DOHH2 (cell line): Measurements from ENCODE around the gene RALGAPA2.

ENCODE experiments used
- H3F3A ChIP-seq: fragments of 200-600 bp; sonication (generic), shearing (Covaris generic); 2 replicates; pipeline ENCODE4 v1.6.0; 2016; ENCODE audit warnings: antibody characterized with exemption, mild to moderate bottlenecking; ENCODE audit not compliant: control insufficient read depth, insufficient read depth
- H3K27ac ChIP-seq: fragments of 200-600 bp; sonication (generic); 2 replicates; pipeline ENCODE4 v1.5.1; 2014; ENCODE audit warnings: low read depth, mild to moderate bottlenecking, low read length, moderate library complexity
- H3K27me3 ChIP-seq: fragments of 200-600 bp; sonication (generic); 2 replicates; pipeline ENCODE4 v1.6.1; 2014; ENCODE audit warnings: mild to moderate bottlenecking, low read length, mixed read lengths; ENCODE audit not compliant: control insufficient read depth
- H3K36me3 ChIP-seq: fragments of 200-600 bp; sonication (generic); 2 replicates; pipeline ENCODE4 v1.6.1; 2014; ENCODE audit warnings: mild to moderate bottlenecking, low read length, moderate library complexity, mixed read lengths; ENCODE audit not compliant: control insufficient read depth
- H3K4me1 ChIP-seq: fragments of 200-600 bp; sonication (generic); 2 replicates; pipeline ENCODE4 v1.6.1; 2014; ENCODE audit warnings: mild to moderate bottlenecking, low read length, mixed read lengths; ENCODE audit not compliant: control insufficient read depth
- H3K4me2 ChIP-seq: fragments of 200-600 bp; sonication (generic); 2 replicates; pipeline ENCODE4 v1.6.0; 2014; ENCODE audit warnings: mild to moderate bottlenecking, low read length, moderate library complexity
- H3K4me3 ChIP-seq: fragments of 200-600 bp; sonication (generic); 2 replicates; pipeline ENCODE4 v1.5.1; 2014; ENCODE audit warnings: mild to moderate bottlenecking, low read length, mixed read lengths
- H3K79me2 ChIP-seq: fragments of 200-600 bp; sonication (generic); 2 replicates; pipeline ENCODE4 v1.6.1; 2014; ENCODE audit warnings: mild to moderate bottlenecking, low read length, mixed read lengths; ENCODE audit not compliant: control insufficient read depth
- H3K9me2 ChIP-seq: fragments of 200-600 bp; sonication (generic); replicated peaks from 2 replicates; pipeline ENCODE4 v1.6.1; 2014; ENCODE audit warnings: mild to moderate bottlenecking, low read length, mixed read lengths; ENCODE audit not compliant: control insufficient read depth
- H3K9me3 ChIP-seq: fragments of 200-600 bp; sonication (generic); 2 replicates; pipeline ENCODE4 v1.6.1; 2014; ENCODE audit warnings: antibody characterized with exemption, low read length, mixed read lengths; ENCODE audit not compliant: control insufficient read depth, insufficient read depth
- H4K20me1 ChIP-seq: fragments of 200-600 bp; sonication (generic); 2 replicates; pipeline ENCODE4 v1.6.0; 2014; ENCODE audit warnings: low read depth, mild to moderate bottlenecking, antibody characterized with exemption, low read length, moderate library complexity; ENCODE audit not compliant: control insufficient read depth, insufficient read depth
- EZH2phosphoT487 ChIP-seq: fragments of 200-600 bp; sonication (generic); IDR thresholded peaks from 2 replicates; pipeline ENCODE4 v1.6.1; 2017; ENCODE audit warnings: borderline replicate concordance, mild to moderate bottlenecking, antibody characterized with exemption, low read length, moderate library complexity, mixed read lengths
- TF ChIP-seq, protein P1 (sequence below): fragments of 200-600 bp; sonication (generic); IDR thresholded peaks from one replicate; pipeline ENCODE4 v1.5.1; 2014; ENCODE audit warnings: antibody characterized with exemption, mild to moderate bottlenecking, low read depth, low read length; ENCODE audit not compliant: poor library complexity, severe bottlenecking

The RALGAPA2 gene

DNA sequence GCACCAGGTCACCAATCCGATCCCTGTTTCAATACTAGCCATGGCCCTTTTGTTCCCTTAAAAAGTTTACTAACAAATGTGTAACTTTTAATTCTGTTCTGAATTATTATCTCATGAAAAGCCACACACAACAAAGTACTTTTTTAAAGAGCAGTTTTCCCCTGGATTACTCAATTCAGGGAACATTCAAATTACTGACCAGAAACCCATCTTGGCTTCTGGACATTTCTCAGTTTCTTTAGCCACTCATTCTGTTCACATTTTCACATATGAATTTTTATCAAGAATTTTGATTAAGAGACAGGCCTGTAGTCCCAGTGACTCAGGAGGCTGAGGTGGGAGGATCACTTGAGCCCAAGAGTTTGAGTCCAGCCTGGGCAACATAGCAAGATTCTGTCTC lies 297.1 kb downstream of the RALGAPA2 start:
- Histone ChIP-seq H3K9me3 (no peaks in the 10 kb centered on the region), H3K36me3 (no peaks in the 10 kb centered on the region), H3K4me3 (no peak overlapping the region), H3K27me3 (no peaks in the 10 kb centered on the region), H3K9me2 (no peaks in the 10 kb centered on the region), H3K4me1 (no peaks in the 10 kb centered on the region), H3K4me2 (no peak overlapping the region), H3K79me2 (no peaks in the 10 kb centered on the region), H4K20me1 (no peaks in the 10 kb centered on the region), H3K27ac (no peak overlapping the region), H3F3A (no peaks in the 10 kb centered on the region)
- TF ChIP-seq, protein P1, sequence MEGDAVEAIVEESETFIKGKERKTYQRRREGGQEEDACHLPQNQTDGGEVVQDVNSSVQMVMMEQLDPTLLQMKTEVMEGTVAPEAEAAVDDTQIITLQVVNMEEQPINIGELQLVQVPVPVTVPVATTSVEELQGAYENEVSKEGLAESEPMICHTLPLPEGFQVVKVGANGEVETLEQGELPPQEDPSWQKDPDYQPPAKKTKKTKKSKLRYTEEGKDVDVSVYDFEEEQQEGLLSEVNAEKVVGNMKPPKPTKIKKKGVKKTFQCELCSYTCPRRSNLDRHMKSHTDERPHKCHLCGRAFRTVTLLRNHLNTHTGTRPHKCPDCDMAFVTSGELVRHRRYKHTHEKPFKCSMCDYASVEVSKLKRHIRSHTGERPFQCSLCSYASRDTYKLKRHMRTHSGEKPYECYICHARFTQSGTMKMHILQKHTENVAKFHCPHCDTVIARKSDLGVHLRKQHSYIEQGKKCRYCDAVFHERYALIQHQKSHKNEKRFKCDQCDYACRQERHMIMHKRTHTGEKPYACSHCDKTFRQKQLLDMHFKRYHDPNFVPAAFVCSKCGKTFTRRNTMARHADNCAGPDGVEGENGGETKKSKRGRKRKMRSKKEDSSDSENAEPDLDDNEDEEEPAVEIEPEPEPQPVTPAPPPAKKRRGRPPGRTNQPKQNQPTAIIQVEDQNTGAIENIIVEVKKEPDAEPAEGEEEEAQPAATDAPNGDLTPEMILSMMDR, result no peak
- no peak for TF ChIP-seq EZH2phosphoT487

DNA sequence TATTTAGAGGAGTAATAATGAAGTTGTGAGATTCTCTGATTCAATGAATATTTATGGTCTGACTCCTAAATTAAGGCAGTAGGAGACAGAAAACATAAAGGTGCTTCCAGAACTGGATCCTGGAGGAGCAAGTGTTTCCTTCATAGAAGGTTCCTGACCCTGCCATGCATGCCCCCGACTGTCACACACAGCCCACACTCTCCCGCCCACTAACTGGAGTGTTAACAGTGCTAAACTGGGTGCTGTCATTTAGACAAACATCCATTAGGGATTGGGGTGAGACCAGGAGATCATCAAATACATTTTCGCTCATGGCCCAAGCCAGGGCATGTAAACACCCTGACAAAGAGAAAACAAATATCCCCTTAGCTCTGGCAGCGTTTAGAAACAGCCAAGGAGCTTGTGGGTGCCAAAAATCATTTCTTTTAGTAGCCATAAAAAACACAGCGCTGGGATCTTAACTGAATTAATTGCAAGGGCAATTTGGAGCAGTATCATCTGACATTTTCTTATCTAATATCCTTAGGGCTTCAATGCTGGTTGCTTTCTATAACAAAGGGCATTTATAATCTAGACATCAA lies 297.7 kb downstream of the RALGAPA2 start:
- TF ChIP-seq EZH2phosphoT487, result no peak
- TF ChIP-seq, protein P1, result no peak
- no peaks in the 10 kb centered on the region for H3K36me3 ChIP-seq
- H4K20me1 ChIP-seq, result no peaks in the 10 kb centered on the region

DNA sequence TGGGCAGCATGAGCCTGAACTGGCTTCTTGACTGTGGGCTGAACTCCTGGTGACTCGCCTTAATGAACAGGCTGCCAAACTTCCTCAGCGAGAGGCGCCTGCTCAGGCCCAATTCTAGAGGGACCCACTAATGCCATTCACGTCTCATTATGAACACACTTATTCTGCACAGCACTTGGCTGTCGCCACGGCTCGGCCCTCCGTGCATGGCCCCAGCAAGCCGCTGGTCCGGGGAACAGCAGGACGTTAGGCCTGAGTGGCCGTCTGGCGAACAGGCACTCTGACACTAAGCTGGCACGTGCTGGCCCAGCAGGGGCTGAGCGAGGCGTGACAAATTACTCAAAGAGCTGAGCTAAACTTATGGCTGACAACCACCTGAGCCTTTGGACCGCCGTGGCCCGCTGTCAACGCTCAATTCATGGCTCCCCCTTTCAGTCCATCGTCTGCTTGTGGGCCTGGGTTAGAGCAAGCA lies 298.6 kb downstream of the RALGAPA2 start:
- H3K27ac ChIP-seq, result no peak overlapping the region
- no peaks in the 10 kb centered on the region for H3K4me1 ChIP-seq
- H3K4me3 ChIP-seq, result no peak overlapping the region
- no peaks in the 10 kb centered on the region for H3K27me3 ChIP-seq
- H3K4me2 ChIP-seq, result no peak overlapping the region
- H3K79me2 ChIP-seq, result no peaks in the 10 kb centered on the region
- no peaks in the 10 kb centered on the region for H3K36me3 ChIP-seq
- no peaks in the 10 kb centered on the region for H3F3A ChIP-seq
- TF ChIP-seq, protein P1, result no peak
- TF ChIP-seq EZH2phosphoT487, result no peak
- H3K9me3 ChIP-seq, result no peaks in the 10 kb centered on the region
- no peaks in the 10 kb centered on the region for H4K20me1 ChIP-seq
- H3K9me2 ChIP-seq, result no peaks in the 10 kb centered on the region

More for the DNA sequence above, 297.7 kb downstream of the RALGAPA2 start:
- no peaks in the 10 kb centered on the region for H3K4me1 ChIP-seq
- no peaks in the 10 kb centered on the region for H3F3A ChIP-seq
- no peaks in the 10 kb centered on the region for H3K27me3 ChIP-seq
- no peak overlapping the region for H3K27ac ChIP-seq
- no peak overlapping the region for H3K4me2 ChIP-seq
- H3K79me2 ChIP-seq, result no peaks in the 10 kb centered on the region
- H3K4me3 ChIP-seq, result no peak overlapping the region
- H3K9me3 ChIP-seq, result no peaks in the 10 kb centered on the region
- H3K9me2 ChIP-seq, result no peaks in the 10 kb centered on the region
